H1 (cell line): Measurements from ENCODE around the gene TIGD6.

Source experiments
- BRCA1 ChIP-seq: IDR thresholded peaks from 2 replicates; pipeline ENCODE4 v1.6.1; 2012; ENCODE audit warnings: low read depth, low read length, improper control_type of control experiment
- CHD1 ChIP-seq: IDR thresholded peaks from 2 replicates; pipeline ENCODE4 v1.6.1; 2012; ENCODE audit warnings: low read depth, low read length, improper control_type of control experiment
- GABPA ChIP-seq: IDR thresholded peaks from 2 replicates; pipeline ENCODE4 v1.6.1; 2011; ENCODE audit warnings: mild to moderate bottlenecking, low read length, moderate library complexity, borderline replicate concordance; ENCODE audit not compliant: insufficient read depth
- JUN ChIP-seq: IDR thresholded peaks from 2 replicates; pipeline ENCODE4 v1.6.1; 2011; ENCODE audit warnings: low read depth, mild to moderate bottlenecking, improper control_type of control experiment, low read length
- POLR2A ChIP-seq, 2 experiments: IDR thresholded peaks; 1 replicate in 1 of 2; 2 replicates in 1 of 2; pipeline ENCODE4 v1.6.1; 2011; ENCODE audit warnings: low read depth in 2 of 2, low read length in 2 of 2, mild to moderate bottlenecking in 2 of 2; ENCODE audit errors: control extremely low read depth in 1 of 2
- POLR2AphosphoS5 ChIP-seq: IDR thresholded peaks from 2 replicates; pipeline ENCODE4 v1.6.1; 2011; ENCODE audit warnings: low read depth, low read length
- SP1 ChIP-seq: IDR thresholded peaks from 2 replicates; pipeline ENCODE4 v1.6.1; 2011; ENCODE audit warnings: low read depth, low read length
- TF ChIP-seq, protein P1 (sequence below): IDR thresholded peaks from 2 replicates; pipeline ENCODE4 v1.6.1; 2011; ENCODE audit warnings: low read depth, mild to moderate bottlenecking, low read length; ENCODE audit not compliant: insufficient read depth
- TF ChIP-seq, protein P2 (sequence below), 3 experiments: IDR thresholded peaks; 1 replicate in 2 of 3; 2 replicates in 1 of 3; pipeline versions ENCODE4 v1.5.1 to v1.6.1; 2011; ENCODE audit warnings: low read length in 3 of 3, mild to moderate bottlenecking in 3 of 3, inconsistent platforms in 2 of 3, low read depth in 1 of 3, moderate library complexity in 1 of 3; ENCODE audit not compliant: insufficient read depth in 1 of 3; ENCODE audit errors: control extremely low read depth in 1 of 3

DNA sequence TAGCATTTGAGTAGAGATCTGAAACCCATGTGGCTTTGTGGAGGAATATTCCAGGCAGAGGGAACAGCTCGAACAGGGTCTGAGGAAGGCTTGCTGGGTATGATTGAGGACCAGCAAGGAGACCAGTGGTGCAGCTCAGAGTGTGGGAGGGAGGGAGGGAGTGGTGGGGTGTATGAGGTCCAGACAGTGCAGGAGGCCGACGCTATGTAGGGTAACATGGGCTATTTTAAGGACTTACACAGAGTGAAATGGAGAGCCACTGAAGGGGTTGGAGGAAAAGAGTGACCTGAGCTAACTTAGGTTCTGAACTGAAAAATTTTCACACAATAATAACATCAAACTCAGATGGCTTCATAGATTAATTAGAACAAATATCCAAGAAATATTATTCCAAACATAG lies 42.0 kb upstream of the TIGD6 start:
- TF ChIP-seq POLR2A (IDR thresholded peaks at IDR 0.05; ENCODE audit: control extremely low read depth in 1 of 2, low read depth in 2 of 2, low read length in 2 of 2), result no peak
- TF ChIP-seq GABPA, result no peak
- no peak for TF ChIP-seq CHD1
- TF ChIP-seq POLR2AphosphoS5, result no peak
- TF ChIP-seq SP1, result no peak
- TF ChIP-seq JUN, result no peak
- TF ChIP-seq, protein P1, sequence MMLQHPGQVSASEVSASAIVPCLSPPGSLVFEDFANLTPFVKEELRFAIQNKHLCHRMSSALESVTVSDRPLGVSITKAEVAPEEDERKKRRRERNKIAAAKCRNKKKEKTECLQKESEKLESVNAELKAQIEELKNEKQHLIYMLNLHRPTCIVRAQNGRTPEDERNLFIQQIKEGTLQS, result no peak
- TF ChIP-seq, protein P2, sequence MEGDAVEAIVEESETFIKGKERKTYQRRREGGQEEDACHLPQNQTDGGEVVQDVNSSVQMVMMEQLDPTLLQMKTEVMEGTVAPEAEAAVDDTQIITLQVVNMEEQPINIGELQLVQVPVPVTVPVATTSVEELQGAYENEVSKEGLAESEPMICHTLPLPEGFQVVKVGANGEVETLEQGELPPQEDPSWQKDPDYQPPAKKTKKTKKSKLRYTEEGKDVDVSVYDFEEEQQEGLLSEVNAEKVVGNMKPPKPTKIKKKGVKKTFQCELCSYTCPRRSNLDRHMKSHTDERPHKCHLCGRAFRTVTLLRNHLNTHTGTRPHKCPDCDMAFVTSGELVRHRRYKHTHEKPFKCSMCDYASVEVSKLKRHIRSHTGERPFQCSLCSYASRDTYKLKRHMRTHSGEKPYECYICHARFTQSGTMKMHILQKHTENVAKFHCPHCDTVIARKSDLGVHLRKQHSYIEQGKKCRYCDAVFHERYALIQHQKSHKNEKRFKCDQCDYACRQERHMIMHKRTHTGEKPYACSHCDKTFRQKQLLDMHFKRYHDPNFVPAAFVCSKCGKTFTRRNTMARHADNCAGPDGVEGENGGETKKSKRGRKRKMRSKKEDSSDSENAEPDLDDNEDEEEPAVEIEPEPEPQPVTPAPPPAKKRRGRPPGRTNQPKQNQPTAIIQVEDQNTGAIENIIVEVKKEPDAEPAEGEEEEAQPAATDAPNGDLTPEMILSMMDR (IDR thresholded peaks at IDR 0.05; ENCODE audit: control extremely low read depth in 1 of 3, insufficient read depth in 1 of 3, low read depth in 1 of 3, low read length in 3 of 3), result no peak
- no peak for TF ChIP-seq BRCA1
